ENCODE data around the gene SEPTIN5. TPM values are rescaled to one million over a fixed set of nuclear protein-coding genes. Genes with fewer than 3 reads are reported as not detected.

SEPTIN5 gene
- total and polyA plus RNA-seq, 2 donors from 2014 or later, result 10.4 to 13.0 TPM

- Histone ChIP-seq H3K4me1 (ENCODE audit: control insufficient read depth in 2 of 3, insufficient read depth in 2 of 3, low read depth in 1 of 3, low read length in 3 of 3) (peaks cover 0 to 14% (median 0%) of the 10 kb centered on the region in 3 donors), H3K9me3 (ENCODE audit: control insufficient read depth in 2 of 3, insufficient read depth in 1 of 3, low read length in 3 of 3) (no peaks in the 10 kb centered on the region), H3K36me3 (ENCODE audit: control insufficient read depth in 2 of 3, insufficient read depth in 3 of 3, low read length in 3 of 3) (no peaks in the 10 kb centered on the region), H3K27ac (ENCODE audit: low read depth in 2 of 2, low read length in 2 of 2) (no peak overlapping the region), H3K27me3 (ENCODE audit: control insufficient read depth, insufficient read depth, low read length) (peaks cover 12% of the 10 kb centered on the region), H3K4me3 (ENCODE audit: low read length in 3 of 3) (no peak overlapping the region), H3K9ac (ENCODE audit: low read length in 3 of 3) (no peak overlapping the region)
- FAIRE-seq (no peak), DNase-seq (no peak)
- no peak for TF ChIP-seq CTCF (IDR thresholded peaks at IDR 0.05; ENCODE audit: borderline replicate concordance, extremely low read depth, insufficient read depth)
- intact Hi-C loops (cut with DNase I), result no loop called here
Measured at GRCh38 chr22:19720150-19720827, 6.0 kb downstream of the SEPTIN5 start.

GRCh38 chr22:19720999-19721329, 6.7 kb downstream of the SEPTIN5 start:
- peaks cover 0 to 14% (median 0%) of the 10 kb centered on the region in 3 donors for H3K4me1 ChIP-seq (ENCODE audit: control insufficient read depth in 2 of 3, insufficient read depth in 2 of 3, low read depth in 1 of 3, low read length in 3 of 3)

GRCh38 chr22:19721330-19722177, 7.3 kb downstream of the SEPTIN5 start:
- H3K4me1 ChIP-seq (ENCODE audit: control insufficient read depth in 2 of 3, insufficient read depth in 2 of 3, low read depth in 1 of 3, low read length in 3 of 3), result peaks cover 0 to 14% (median 0%) of the 10 kb centered on the region in 3 donors
- H3K27ac ChIP-seq (ENCODE audit: low read depth in 2 of 2, low read length in 2 of 2), result no peak overlapping the region
- H3K9me3 ChIP-seq (ENCODE audit: control insufficient read depth in 2 of 3, insufficient read depth in 1 of 3, low read length in 3 of 3), result no peaks in the 10 kb centered on the region
- DNase-seq (peak in 1 of 5 donors; percentile 83), FAIRE-seq (no peak)
- no peak for TF ChIP-seq CTCF (IDR thresholded peaks at IDR 0.05; ENCODE audit: borderline replicate concordance, extremely low read depth, insufficient read depth)
- no peak overlapping the region for H3K4me3 ChIP-seq (ENCODE audit: low read length in 3 of 3)
- H3K27me3 ChIP-seq (ENCODE audit: control insufficient read depth, insufficient read depth, low read length), result peaks cover 12% of the 10 kb centered on the region
- no peak overlapping the region for H3K9ac ChIP-seq (ENCODE audit: low read length in 3 of 3)
- intact Hi-C loops (cut with DNase I), result no loop called here
- no peaks in the 10 kb centered on the region for H3K36me3 ChIP-seq (ENCODE audit: control insufficient read depth in 2 of 3, insufficient read depth in 3 of 3, low read length in 3 of 3)

More at GRCh38 chr22:19720999-19721329, 6.7 kb downstream of the SEPTIN5 start:
- Histone ChIP-seq H3K4me3 (ENCODE audit: low read length in 3 of 3) (no peak overlapping the region), H3K27me3 (ENCODE audit: control insufficient read depth, insufficient read depth, low read length) (peaks cover 12% of the 10 kb centered on the region), H3K9ac (ENCODE audit: low read length in 3 of 3) (no peak overlapping the region), H3K36me3 (ENCODE audit: control insufficient read depth in 2 of 3, insufficient read depth in 3 of 3, low read length in 3 of 3) (no peaks in the 10 kb centered on the region), H3K27ac (ENCODE audit: low read depth in 2 of 2, low read length in 2 of 2) (no peak overlapping the region), H3K9me3 (ENCODE audit: control insufficient read depth in 2 of 3, insufficient read depth in 1 of 3, low read length in 3 of 3) (no peaks in the 10 kb centered on the region)
- no peak for TF ChIP-seq CTCF (IDR thresholded peaks at IDR 0.05; ENCODE audit: borderline replicate concordance, extremely low read depth, insufficient read depth)
- FAIRE-seq (no peak), DNase-seq (no peak)
- intact Hi-C loops (cut with DNase I), result no loop called here
